Lung (tissue), 12 donors: ENCODE data around the gene HERC6. TPM values are rescaled to one million over a fixed set of nuclear protein-coding genes. Genes with fewer than 3 reads are reported as not detected.

Experiments used
- ATAC-seq: fragments of 200-7000 bp; cut with Tn5 transposase; one replicate; pipeline ENCODE4 v1.9.1; 2020; ENCODE audit warnings: moderate number of reproducible peaks; ENCODE audit not compliant: insufficient read depth, low FRiP score
- DNase-seq, 3 donors: peaks; one replicate each; pipeline ENCODE4 v3.0.0-alpha.2; 2013 to 2017
- H3K27ac ChIP-seq, 2 donors: one replicate each; pipeline ENCODE4 v1.5.1; 2013; ENCODE audit warnings: mild to moderate bottlenecking in 2 of 2, moderate library complexity in 2 of 2, control low read depth in 1 of 2, inconsistent platforms in 1 of 2, low read depth in 1 of 2, low read length in 1 of 2
- H3K27me3 ChIP-seq, 3 donors: one replicate each; pipeline ENCODE4 v1.5.1; 2013; ENCODE audit warnings: low read length in 2 of 3; ENCODE audit not compliant: control insufficient read depth in 3 of 3, insufficient read depth in 3 of 3
- H3K36me3 ChIP-seq, 4 donors: one replicate each; pipeline ENCODE4 v1.5.1; 2013; ENCODE audit warnings: low read length in 4 of 4, mild to moderate bottlenecking in 1 of 4, moderate library complexity in 1 of 4; ENCODE audit not compliant: control insufficient read depth in 4 of 4, insufficient read depth in 4 of 4
- H3K4me1 ChIP-seq, 5 donors: one replicate each; pipeline ENCODE4 v1.5.1; 2013; ENCODE audit warnings: low read length in 5 of 5, mild to moderate bottlenecking in 2 of 5, moderate library complexity in 1 of 5; ENCODE audit not compliant: control insufficient read depth in 5 of 5, insufficient read depth in 5 of 5
- H3K4me3 ChIP-seq: one replicate; pipeline ENCODE4 v1.5.1; 2013; ENCODE audit warnings: mild to moderate bottlenecking, control low read depth, moderate library complexity
- H3K9ac ChIP-seq, 2 donors: one replicate each; pipeline ENCODE4 v1.5.1; 2013; ENCODE audit warnings: low read length in 2 of 2, control low read depth in 1 of 2; ENCODE audit not compliant: insufficient read depth in 1 of 2
- H3K9me3 ChIP-seq, 4 donors: one replicate each; pipeline ENCODE4 v1.5.1; 2013; ENCODE audit warnings: low read length in 3 of 4, mild to moderate bottlenecking in 1 of 4, moderate library complexity in 1 of 4; ENCODE audit not compliant: control insufficient read depth in 4 of 4, insufficient read depth in 3 of 4
- WGBS, 2 donors: extraction: QIAGEN DNeasy Blood & Tissue Kit; methylation state at CpG; one replicate each; pipeline ENCODE4 v1.1.7; 2013; 5-methylcytosine and 5-hydroxymethylcytosine counted together
- polyA plus RNA-seq, 2 donors: library from polyadenylated mRNA; stranded (reverse); fragments of 200-250 nt; gene quantifications; one replicate each; pipeline ENCODE4 v1.2.1, GENCODE V29; 2013
- total RNA-seq, 2 donors: library from RNA; depleted of rRNA in 1 of 2; stranded (reverse); fragments of >200 nt in 1 of 2; gene quantifications; one replicate each; pipeline ENCODE4 v1.2.1, GENCODE V29; 2014 to 2021
- TF ChIP-seq, protein P1 (sequence below): IDR thresholded peaks from 2 replicates; pipeline ENCODE4 v1.5.1; 2012; ENCODE audit warnings: mild to moderate bottlenecking; ENCODE audit errors: control extremely low read depth, extremely low read depth
- donor health status: control.
- donor health status: control.
- donor health status: Bipolar disorder and iron deficiency.
- donor health status: healthy.
- donor health status: DM: yes; HTN: yes; CAD: no.

HERC6 gene
- total and polyA plus RNA-seq, 4 donors, result 3.4 to 21.7 (median 10.0) TPM

DNA sequence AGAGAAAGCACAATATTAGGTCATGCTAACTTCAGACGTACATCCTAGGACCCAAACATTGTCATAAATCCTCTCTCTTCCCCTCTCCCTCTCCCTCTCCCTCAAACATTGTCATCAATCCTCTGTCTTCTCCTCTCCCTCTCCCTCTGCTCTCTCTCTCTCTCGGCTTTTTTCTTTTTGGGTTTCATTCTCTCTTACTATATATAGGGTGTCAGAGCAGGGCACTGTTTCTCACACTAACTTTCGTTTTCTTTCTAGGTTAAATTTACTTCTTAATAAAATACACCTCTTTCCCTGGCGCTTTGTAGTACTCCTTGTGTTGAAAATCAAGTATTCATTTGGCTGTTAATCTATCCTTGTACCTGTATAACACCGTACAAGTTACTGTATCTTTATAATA, 41.2 kb downstream of the HERC6 start:
- WGBS, 2 donors, result 79 to 90% methylated on average over 5 of the region's 5 CpGs
- Histone ChIP-seq H3K36me3 (peaks cover 0 to 11% (median 4%) of the 10 kb centered on the region in 4 donors), H3K27me3 (no peaks in the 10 kb centered on the region), H3K27ac (no peak overlapping the region), H3K4me1 (no peaks in the 10 kb centered on the region), H3K4me3 (no peak overlapping the region), H3K9me3 (no peaks in the 10 kb centered on the region), H3K9ac (no peak overlapping the region)
- DNase-seq (no peak), ATAC-seq (no peak)
- TF ChIP-seq, protein P1, sequence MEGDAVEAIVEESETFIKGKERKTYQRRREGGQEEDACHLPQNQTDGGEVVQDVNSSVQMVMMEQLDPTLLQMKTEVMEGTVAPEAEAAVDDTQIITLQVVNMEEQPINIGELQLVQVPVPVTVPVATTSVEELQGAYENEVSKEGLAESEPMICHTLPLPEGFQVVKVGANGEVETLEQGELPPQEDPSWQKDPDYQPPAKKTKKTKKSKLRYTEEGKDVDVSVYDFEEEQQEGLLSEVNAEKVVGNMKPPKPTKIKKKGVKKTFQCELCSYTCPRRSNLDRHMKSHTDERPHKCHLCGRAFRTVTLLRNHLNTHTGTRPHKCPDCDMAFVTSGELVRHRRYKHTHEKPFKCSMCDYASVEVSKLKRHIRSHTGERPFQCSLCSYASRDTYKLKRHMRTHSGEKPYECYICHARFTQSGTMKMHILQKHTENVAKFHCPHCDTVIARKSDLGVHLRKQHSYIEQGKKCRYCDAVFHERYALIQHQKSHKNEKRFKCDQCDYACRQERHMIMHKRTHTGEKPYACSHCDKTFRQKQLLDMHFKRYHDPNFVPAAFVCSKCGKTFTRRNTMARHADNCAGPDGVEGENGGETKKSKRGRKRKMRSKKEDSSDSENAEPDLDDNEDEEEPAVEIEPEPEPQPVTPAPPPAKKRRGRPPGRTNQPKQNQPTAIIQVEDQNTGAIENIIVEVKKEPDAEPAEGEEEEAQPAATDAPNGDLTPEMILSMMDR, result no peak

DNA sequence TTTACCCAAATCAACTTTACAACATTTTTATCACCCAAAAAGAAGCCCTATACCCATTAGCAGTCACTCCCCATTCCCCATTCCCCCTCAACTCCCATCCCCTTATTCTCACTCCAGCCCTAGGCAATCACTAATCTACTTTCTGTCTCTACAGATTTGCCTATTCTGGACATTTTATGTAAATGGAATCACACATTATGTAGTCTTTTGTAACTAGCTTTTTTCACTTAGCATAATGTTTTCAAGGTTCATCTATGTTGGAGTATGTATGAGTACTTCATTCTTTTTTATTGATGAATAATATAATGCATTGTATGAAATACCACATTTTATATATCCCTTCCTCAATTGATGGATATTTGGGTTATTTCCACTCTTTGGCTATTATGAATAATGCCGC, 42.2 kb downstream of the HERC6 start:
- H3K36me3 ChIP-seq, result peaks cover 0 to 9% (median 4%) of the 10 kb centered on the region in 4 donors
- H3K4me3 ChIP-seq, result no peak overlapping the region
- H3K9me3 ChIP-seq, result no peaks in the 10 kb centered on the region
- TF ChIP-seq, protein P1, result no peak
- ATAC-seq (no peak), DNase-seq (no peak)
- no peak overlapping the region for H3K27ac ChIP-seq
- no peaks in the 10 kb centered on the region for H3K4me1 ChIP-seq
- no peaks in the 10 kb centered on the region for H3K27me3 ChIP-seq
- 95 to 97% methylated on average over 1 of the region's 1 CpG for WGBS, 2 donors
- no peak overlapping the region for H3K9ac ChIP-seq

DNA sequence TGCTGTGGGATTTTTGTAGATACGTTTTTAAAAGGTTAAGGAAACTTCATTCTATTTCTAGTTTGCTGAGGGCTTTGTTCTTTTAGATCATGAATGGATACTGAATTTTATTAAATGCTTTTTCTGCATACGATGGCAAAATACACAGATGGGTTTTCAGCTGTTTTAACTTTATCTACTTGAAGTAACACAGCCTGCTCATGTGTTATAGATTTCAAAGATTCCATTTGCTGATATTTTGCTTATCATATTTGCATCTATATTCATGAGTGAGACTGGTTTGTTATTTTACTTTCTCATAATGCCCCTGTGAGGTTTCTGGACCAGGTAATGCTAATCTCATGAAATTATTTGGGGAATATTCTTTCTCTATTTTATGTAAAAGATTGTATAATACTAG, 43.8 kb downstream of the HERC6 start:
- TF ChIP-seq, protein P1, result no peak
- Histone ChIP-seq H3K27ac (no peak overlapping the region), H3K9ac (no peak overlapping the region), H3K4me1 (no peaks in the 10 kb centered on the region), H3K36me3 (peaks cover 0 to 6% (median 1%) of the 10 kb centered on the region in 4 donors), H3K9me3 (no peaks in the 10 kb centered on the region), H3K4me3 (no peak overlapping the region), H3K27me3 (no peaks in the 10 kb centered on the region)
- 89 to 96% methylated on average over 2 of the region's 2 CpGs for WGBS, 2 donors
- DNase-seq (no peak), ATAC-seq (no peak)

DNA sequence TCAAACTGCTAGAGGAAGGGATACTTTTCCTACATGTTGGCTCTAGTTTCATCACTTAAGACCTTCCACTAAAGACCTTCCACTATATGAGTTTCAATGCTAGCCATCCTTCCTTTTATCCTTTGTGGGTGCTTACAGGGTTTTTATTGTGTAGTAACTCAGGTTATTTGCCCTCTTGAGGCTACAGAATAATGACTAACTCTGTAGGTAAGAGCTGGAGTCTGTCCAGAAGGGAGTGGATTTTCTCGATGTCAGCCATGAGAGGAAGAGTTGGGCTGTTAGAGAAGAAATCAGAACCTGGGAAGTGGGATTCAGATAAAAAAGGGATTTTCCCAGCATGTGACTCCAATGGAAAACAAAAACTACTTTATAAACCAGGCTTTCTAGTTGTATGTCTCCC, 50.7 kb downstream of the HERC6 start:
- ATAC-seq, result no peak
- TF ChIP-seq, protein P1, result no peak
- Histone ChIP-seq H3K27ac (no peak overlapping the region), H3K27me3 (no peaks in the 10 kb centered on the region), H3K4me3 (no peak overlapping the region), H3K9me3 (peaks cover 0 to 2% (median 0%) of the 10 kb centered on the region in 4 donors), H3K9ac (no peak overlapping the region), H3K36me3 (peaks cover 3 to 31% (median 7%) of the 10 kb centered on the region in 4 donors), H3K4me1 (no peaks in the 10 kb centered on the region)
- DNase-seq, result no peak
- 74 to 88% methylated on average over 1 of the region's 1 CpG for WGBS, 2 donors
